GM18951 (cell line): ENCODE data around the gene STMN3.
"Not testable (repeated sequence)": the region's sequence is repeated elsewhere in the genome, so short reads cannot be mapped to it uniquely, and the experiment has no call there.

Experiments used
- POLR2A ChIP-seq: IDR thresholded peaks from 4 replicates; pipeline ENCODE4 v1.6.1; 2011; ENCODE audit warnings: mild to moderate bottlenecking; ENCODE audit not compliant: insufficient read length, insufficient read depth; ENCODE audit errors: extremely low read depth
- in situ Hi-C: fragments of 300-500 bp; cut with MboI; formaldehyde crosslinking; loops from one replicate; pipeline ENCODE4 v1.12.0; 2022; ENCODE audit warnings: low sequenced_read_pairs, mixed read lengths, inconsistent platforms; ENCODE audit not compliant: unreplicated experiment

STMN3 gene

DNA sequence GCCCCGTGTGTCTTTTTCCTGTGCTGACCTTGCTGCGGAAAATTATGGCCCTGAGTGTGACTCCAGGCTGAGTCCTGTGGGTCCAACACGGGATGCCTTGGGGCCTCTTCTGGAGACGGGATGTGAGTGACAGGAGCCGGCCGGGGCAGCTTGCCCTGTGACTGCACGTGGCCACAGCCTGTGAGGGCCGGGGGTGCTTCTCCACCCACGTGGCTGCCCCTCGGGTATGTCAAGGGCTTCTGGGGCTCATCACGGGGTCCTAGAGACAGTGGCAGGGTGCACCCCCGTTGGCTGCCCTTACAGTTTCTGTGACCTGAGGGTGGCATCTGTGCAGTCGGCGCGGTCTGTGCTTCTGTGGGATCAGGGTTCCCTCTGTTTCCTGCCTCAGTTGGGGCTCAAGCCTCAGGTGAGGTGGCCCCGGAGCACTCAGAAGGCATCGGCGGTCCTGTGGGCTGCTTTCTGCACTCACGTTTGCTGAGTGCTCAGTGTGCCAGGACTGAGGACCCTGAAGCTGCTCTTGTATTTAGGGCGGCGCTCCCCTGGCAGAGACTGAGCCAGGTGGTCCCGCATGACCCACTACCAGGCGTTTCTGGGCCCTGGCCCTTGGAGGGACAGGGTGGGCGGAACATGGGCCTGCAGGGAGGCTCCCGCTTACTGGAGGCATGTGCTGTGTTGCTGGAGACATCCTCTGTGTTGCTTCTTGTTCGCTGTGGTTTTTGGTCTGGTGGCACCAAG, 10.3 kb upstream of the STMN3 start:
- in situ Hi-C loops, result no loop called here
- no peak for TF ChIP-seq POLR2A

DNA sequence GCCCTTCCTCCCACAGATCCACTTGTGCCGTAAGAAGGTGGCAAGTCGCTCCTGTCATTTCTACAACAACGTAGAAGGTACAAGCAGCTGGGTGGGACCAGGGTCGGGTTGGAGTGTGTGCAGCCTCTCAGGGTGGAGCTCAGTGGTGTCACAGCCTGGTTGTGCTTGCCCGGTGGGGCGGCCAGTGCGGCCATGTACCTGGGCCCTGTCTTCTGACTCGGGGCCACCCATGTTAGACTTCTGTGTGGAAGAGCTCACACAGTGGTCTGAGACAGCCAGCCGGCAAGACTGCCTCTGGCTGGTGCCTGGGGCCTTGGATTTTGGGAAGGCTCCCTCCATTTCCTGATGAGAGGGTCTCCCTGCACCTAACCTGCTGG, 9.6 kb upstream of the STMN3 start:
- in situ Hi-C loops, result no loop called here
- no peak for TF ChIP-seq POLR2A

DNA sequence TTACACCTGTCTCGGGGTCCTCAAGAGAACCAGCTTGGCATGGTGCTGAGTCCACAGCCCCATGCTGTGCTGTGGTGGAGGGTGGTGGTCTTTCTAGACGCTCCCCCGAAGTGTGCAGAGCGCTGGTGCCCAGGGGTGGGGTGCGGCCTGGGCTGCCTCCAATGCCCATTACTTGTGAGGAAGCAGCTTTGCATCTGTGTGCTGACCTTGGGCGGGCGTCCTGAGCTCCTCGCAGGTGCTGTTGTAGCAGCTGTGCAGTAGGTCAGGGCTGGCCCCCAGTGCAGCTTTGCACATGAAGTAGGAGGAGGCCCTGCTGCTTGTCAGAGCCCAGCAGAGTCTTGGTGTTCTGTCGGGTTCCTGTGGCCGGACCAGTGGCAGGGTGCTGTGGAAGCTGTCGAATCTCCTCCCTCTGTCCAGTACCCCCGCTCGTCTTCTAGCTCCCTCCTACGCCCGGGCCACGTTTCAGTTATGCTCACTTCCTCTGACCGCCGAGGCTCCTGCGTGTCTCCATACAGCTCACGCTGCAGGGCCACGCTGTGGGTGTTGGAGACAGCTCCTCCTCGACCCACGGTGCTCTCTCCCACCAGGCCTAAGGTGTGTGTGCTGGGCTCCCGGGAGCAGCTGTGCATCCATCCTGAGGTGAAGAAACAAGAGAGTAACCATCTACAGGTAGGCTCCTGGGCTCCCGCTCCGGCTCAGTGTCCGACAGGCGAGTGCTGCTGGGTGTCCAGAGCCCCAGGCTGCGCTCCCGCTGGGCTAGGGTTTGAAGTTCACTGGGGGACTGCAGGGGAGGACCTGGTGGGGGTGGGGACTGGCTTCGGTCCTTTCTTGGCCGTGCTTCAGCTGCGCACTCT, 9.0 kb upstream of the STMN3 start:
- TF ChIP-seq POLR2A, result no peak
- in situ Hi-C loops, result no loop called here

DNA sequence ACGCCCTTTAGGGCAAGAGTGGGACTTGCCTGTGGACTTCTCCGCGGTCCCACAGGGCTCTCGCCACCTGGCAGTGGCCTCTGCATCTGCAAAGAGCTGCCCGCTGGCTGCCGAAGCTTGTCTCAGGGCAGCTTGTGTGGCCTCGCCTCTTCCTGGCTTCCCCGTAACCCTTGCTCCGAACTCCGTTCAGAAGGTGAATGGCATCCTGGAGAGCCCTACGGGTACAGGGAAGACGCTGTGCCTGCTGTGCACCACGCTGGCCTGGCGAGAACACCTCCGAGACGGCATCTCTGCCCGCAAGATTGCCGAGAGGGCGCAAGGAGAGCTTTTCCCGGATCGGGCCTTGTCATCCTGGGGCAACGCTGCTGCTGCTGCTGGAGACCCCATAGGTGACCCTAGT, 7.9 kb upstream of the STMN3 start:
- TF ChIP-seq POLR2A, result no peak
- in situ Hi-C loops, result no loop called here

DNA sequence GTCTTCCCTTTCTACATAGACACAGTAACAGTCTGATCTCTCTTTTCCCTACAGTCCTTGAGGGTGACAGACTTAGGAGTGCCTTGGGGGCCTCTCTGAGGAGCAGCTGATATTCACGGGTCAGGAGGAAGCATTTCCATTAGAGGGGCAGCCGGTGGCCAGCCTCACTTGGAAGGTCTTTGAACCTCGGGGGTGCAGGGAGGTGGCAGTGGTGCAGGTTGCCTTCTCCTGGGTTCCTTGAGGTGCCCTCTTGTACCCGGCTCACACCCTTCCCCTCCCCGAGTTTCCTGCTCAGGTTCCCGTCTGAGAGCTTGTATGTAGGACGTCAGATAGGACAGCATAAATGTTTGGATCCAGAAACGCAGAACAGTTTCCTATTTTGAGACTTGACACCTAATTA, 7.4 kb upstream of the STMN3 start:
- TF ChIP-seq POLR2A, result no peak
- in situ Hi-C loops, result no loop called here

DNA sequence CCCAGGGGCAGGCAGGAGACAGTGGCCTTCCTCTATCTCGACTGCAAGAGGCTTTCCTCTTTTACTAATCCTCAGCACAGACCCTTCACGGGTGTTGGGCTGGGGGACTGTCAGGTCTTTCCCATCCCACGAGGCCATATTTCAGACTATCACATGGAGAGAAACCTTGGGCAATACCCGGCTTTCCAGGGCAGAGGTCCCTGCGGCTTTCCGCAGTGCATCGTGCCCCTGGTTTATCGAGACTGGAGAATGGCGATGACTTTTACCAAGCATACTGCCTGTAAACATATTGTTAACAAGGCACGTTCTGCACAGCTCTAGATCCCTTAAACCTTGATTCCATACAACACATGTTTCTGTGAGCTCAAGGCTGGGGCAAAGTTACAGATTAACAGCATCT, 7.0 kb upstream of the STMN3 start:
- in situ Hi-C loops, result not testable (repeated sequence)

DNA sequence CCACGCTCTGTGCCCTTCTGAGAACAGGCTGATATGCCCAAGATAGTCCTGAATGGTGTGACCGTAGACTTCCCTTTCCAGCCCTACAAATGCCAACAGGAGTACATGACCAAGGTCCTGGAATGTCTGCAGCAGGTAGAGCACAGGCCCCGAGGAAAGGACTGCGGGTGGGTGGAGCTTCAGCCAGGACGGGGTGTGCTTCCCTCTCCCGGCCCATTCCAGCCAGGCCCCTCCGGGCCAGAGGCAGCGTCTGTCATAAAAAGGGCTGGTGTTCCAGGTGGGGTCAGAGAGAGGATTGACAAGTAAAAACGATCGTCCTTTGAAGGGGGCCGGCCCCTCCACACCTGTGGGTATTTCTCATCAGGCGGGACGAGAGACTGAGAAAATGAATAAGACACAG, 6.1 kb upstream of the STMN3 start:
- in situ Hi-C loops, result no loop called here
- TF ChIP-seq POLR2A, result no peak

DNA sequence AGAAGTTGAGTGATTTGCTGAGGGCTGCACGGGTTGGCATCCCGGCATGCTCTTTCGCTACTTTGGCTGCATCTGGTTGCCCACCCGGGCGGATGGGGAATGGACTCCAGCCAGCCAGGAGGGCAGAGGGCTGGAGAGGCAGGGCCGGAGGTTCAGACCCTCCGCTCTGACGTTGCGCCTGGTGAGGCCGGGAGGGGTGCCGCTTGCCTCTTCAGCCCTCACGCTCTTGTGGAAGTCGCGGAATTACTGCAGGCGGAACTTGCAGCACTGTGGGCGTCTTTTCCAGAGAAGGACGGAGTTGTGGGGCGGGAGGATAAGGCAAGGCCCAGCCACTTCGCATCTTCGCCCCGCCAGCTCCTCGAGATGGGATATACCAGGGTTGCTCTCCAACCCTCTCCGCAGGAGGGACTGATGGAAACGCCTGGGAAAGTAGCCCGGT, 5.5 kb upstream of the STMN3 start:
- no peak for TF ChIP-seq POLR2A
- in situ Hi-C loops, result no loop called here

DNA sequence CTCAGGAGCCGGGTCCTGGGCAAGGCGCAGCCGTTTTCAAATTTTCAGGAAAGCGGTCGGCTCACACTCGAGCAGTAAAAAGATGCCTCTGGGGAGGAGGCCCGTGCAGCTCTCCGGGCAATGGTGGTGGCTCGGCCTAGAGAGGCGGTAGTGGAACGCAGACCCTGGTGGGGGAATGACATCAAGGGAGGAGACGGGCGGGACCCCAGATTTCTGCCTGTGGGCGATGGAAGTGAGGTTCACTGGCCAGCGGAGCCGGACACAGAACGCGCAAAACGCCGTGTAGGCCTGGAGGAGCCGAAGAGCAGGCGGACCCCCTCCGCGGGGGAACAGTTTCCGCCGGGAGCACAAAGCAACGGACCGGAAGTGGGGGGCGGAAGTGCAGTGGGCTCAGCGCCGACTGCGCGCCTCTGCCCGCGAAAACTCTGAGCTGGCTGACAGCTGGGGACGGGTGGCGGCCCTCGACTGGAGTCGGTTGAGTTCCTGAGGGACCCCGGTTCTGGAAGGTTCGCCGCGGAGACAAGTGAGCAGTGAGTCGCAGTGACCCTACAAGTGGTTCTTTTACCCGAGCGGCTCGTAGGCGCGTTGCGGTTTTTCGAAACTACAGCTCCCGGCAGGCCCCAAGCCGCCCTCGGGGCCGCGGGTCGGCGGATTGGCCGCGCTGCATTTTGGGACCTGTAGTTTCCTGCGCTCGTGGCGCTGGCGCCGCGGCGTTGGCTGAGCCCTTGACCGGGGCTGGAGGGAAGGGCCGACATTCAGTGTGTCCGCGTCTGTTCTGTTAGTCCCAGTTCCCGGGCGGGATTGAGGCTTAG, 4.9 kb upstream of the STMN3 start, which contains the start of gene RTEL1:
TSS of gene RTEL1 (plus strand) at position 376 of the 812 bp plus-strand sequence. CDS start 1,091 bp downstream, outside the sequence.
- TF ChIP-seq POLR2A, result peak; percentile 75
- in situ Hi-C loops, result no loop called here

DNA sequence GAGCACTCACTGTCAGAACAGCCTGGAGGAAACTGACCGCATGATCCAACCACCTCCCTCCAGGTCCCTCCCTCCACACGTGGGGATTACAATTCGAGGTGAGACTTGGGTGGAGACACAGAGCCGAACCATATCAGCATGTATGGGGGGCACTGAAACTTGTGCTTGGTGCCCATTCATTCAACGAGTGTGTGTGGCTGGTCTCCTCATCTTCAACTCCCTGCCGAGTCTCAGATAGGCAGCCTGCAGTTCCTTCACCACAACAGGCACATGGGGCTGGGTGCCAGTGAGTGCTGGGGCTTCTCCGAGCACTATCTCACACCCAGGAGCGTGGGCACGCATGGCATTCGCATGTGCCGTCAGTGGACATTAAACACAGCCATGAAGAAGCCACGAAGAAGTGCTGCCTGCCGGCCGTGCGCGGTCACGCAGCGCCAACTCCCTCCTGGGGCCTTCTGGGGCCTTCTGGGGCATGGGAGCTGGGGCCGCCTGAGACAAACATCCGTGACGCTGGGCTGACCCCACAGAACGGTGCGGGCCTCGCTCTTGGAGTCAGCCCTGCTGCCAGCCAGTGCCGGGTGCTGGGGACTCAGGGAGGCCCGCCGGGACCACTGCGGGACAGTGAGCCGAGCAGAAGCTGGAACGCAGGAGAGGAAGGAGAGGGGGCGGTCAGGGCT, 4.2 kb upstream of the STMN3 start:
- no peak for TF ChIP-seq POLR2A
- in situ Hi-C loops, result no loop called here

DNA sequence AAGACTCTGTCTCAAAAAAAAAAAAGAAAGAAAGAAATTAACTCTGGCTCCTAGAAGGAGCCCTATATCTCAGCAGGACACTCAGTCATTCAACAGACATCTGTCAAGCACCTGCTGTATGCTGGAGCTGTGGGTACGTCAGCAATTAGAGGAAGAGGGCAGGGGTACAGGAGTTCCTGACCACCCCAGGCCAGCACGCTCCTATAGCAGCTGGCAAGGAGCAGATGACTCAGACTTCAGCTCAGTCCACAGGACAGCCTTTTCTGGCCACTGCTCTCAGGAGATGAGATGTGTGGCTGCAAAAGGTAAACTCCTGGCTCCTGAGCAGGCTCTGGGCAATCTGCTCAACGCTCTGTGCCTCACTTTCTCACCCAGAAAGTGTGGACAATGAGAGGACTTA, 3.2 kb upstream of the STMN3 start:
- no peak for TF ChIP-seq POLR2A
- in situ Hi-C loops, result no loop called here

DNA sequence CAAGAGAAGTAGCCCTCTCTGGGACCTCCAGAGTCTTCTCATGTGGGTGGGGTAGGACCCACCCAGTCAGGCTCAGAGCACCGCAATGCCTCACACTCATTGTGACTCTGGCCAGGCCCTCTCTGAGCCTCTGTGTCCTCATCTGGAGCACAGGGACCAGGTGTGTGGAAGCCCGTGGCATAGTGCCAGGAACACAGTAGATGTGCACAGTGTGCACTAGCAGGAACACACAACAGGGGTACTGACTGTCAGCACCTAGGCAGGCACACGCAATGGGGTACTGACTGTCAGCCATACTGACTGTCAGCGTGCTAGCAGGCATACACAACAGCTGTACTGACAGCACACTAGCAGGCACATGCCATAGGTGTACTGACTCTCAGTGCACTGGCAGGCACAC, 2.0 kb upstream of the STMN3 start:
- in situ Hi-C loops, result no loop called here
- no peak for TF ChIP-seq POLR2A
